Tibial nerve (tissue), 4 donors: ENCODE data around the gene FAM131C.

Experiments
- CTCF ChIP-seq, 5 experiments: fragments of 200-600 bp in 3 of 5; fragments of 450-650 bp in 2 of 5; sonication (generic) in 3 of 5; IDR thresholded peaks; one replicate each; pipeline ENCODE4 v1.5.1; 2016 to 2019; ENCODE audit warnings: antibody characterized with exemption in 5 of 5, mild to moderate bottlenecking in 3 of 5, moderate library complexity in 2 of 5
- EP300 ChIP-seq, 2 donors: sonication (generic); formaldehyde crosslinking; IDR thresholded peaks; one replicate each; pipeline ENCODE4 v1.6.1; 2017; ENCODE audit warnings: antibody characterized with exemption in 2 of 2, mild to moderate bottlenecking in 1 of 2
- POLR2A ChIP-seq, 2 donors: fragments of 450-650 bp; IDR thresholded peaks; one replicate each; pipeline ENCODE4 v1.6.1; 2017; ENCODE audit warnings: antibody characterized with exemption in 2 of 2, mild to moderate bottlenecking in 2 of 2, moderate library complexity in 2 of 2

- TF ChIP-seq CTCF (IDR thresholded peaks at IDR 0.05): no peak
- no peak for TF ChIP-seq POLR2A (IDR thresholded peaks at IDR 0.05)
- no peak for TF ChIP-seq EP300 (IDR thresholded peaks at IDR 0.05)
Measured at GRCh38 chr1:16018308-16018707, 55.1 kb downstream of the FAM131C start.
